Amniotic epithelial cell (primary cell): ENCODE results near the gene C2orf76.

ENCODE experiments used
- DNase-seq: peaks from one replicate; pipeline ENCODE4 v3.0.0-alpha.2; 2010; ENCODE audit warnings: low read depth

The C2orf76 gene

DNA sequence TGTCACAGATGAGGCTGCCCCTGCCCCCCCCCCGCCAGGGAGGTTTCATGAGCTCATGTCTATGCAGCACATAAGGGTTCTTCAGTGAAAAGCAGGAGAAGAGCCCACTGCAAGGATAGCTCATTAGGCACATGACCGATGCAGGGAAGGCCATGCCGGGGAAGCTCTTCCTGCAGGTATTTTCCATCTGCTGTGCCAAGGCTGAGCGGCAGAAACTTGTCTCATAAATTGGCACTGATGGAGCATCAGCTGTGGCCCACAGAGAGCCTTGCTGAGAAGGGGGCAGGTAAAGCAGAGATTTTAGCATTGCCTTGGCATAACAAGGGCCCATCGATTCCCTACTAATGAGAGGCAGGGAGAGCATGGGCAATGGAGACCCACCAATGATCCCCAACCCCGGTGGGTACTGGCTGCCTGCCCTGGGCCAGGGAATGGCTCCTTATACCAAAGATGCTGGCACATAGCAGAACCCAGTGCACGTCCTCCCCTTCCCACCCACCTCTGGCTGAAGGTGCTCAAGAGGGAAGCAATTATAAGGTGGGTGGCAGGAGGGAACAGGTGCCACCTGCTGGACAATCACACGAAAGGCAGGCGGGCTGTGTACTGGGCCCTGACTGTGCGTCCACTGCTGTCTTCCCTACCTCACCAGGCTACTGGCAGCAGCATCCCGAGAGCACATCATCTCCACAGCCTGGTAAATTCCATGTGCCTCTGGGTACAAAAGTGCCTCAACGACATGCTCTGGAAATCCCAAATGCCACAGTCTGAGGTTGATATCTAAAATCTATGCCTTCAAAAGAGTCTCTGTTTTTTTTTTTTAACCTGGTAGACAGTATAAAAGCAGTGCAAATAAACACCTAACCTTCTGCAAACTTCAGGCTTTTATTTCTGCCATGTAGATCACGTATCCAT lies 101.6 kb downstream of the C2orf76 start:
- peak; percentile 41 for DNase-seq

- no peak for DNase-seq
Measured at GRCh38 chr2:119263656-119264055, 103.0 kb downstream of the C2orf76 start.

DNA sequence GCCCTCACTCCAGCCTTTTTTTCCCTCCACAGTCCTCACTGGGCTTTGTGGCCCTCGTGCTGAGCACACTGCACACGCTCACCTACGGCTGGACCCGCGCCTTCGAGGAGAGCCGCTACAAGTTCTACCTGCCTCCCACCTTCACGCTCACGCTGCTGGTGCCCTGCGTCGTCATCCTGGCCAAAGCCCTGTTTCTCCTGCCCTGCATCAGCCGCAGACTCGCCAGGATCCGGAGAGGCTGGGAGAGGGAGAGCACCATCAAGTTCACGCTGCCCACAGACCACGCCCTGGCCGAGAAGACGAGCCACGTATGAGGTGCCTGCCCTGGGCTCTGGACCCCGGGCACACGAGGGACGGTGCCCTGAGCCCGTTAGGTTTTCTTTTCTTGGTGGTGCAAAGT lies 103.6 kb downstream of the C2orf76 start:
- no peak for DNase-seq

DNA sequence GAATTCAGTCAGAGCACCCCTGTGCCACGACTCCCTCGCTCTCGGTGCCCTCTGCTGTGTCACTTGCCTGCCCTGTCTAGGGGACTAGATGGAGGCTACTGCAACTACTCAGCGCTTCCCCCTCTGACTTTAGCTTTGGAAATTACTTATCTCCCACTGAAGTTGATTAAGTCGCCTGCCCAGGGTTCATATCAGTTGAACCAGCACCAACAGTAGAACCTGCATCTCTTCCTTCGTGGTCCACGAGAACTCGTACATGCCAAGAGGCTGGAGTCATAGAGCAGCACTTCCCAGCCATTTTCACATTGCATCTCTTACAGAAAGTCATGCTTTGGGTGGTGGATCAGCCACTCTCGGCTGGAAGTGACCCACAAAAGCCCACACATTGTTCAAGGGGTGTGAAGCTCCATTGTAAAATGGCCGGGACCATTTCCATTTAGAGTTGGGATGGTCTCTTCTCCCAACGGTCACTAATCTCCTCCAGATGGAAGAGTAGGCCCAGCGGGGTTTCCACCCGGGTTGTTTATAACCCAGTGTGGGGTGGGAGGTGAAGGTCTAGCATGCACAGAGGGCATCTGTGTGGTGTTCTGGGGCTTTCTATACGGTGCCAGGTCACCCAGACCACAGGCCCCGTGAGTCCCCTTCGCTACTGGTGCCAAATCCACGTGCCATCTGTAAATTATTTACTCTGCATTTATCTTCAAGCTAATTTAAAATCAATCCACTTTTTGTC lies 105.0 kb downstream of the C2orf76 start:
- no peak for DNase-seq

GRCh38 chr2:119260646-119261492 lies 105.8 kb downstream of the C2orf76 start:
- no peak for DNase-seq

- no peak for DNase-seq
Measured at GRCh38 chr2:119259296-119259860, 107.3 kb downstream of the C2orf76 start.

- DNase-seq: no peak
Measured at GRCh38 chr2:119257198-119257597, 109.4 kb downstream of the C2orf76 start.

DNA sequence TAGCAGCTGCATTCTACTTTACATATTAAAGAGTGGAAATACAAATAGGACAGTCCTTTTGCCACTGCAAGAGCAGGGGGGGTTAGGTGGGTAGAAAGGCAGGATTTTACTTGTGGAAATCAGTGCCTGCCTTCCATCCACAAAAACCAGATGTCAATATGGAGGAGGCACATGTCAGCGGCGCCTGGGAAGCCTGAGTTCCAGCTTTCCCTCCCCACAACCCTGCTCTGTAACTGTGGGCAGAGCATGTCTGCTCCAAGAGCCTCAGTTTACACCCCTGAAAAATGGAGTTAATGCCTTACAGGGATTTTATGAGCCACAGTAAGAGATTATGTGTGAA lies 110.1 kb downstream of the C2orf76 start:
- DNase-seq: no peak

GRCh38 chr2:119255760-119256581 lies 110.7 kb downstream of the C2orf76 start:
- DNase-seq: peak; percentile 99

- no peak for DNase-seq
Measured at GRCh38 chr2:119254601-119255080, 112.0 kb downstream of the C2orf76 start.

GRCh38 chr2:119253760-119254600 lies 112.7 kb downstream of the C2orf76 start:
- no peak for DNase-seq

DNA sequence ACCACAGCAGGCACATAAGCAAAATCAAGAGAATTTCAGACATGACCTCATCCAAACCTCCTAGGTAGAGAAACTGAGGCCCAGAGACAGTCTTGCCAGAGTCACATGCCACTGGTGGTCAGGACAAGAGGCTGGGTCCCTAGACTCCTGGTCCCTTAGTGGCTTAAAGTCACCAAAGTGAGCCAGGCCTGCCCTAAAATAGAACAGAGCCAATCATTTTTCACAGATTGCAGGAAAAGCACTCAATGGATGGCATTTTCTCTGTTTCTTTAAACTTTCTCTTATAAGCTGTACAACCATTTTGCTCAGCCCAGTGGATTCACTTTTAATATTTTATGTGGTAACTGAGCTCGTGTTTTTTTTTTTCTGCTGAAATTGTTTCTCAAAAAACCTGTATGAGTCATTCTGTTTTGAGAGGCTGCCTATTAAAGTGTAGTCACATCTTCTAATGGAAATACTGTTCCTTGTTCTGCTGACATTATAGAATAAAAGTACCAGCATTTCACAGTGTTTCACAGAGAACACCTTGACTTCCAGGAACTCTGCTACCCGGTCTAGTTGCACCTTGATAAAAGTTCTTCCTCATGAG lies 113.4 kb downstream of the C2orf76 start:
- peak; percentile 81 for DNase-seq
